K562 (cell line): ENCODE measurements around the gene TARS3. TPM values are rescaled to one million over a fixed set of nuclear protein-coding genes. Genes with fewer than 3 reads are reported as not detected.
A peak's percentile ranks its signal among the peaks of the same experiment; 100 is the strongest.

Source experiments
- E2F1 ChIP-seq: sonication (generic); formaldehyde crosslinking; IDR thresholded peaks from 2 replicates; pipeline ENCODE4 v1.8.1; 2023; ENCODE audit warnings: mild to moderate bottlenecking, missing genetic modification reagents, moderate library complexity
- ETV6 ChIP-seq, 3 experiments: fragments of 150-350 bp in 1 of 3; sonication (generic) in 1 of 3; formaldehyde crosslinking in 1 of 3; IDR thresholded peaks; 2 replicates each; pipeline versions ENCODE4 v1.6.1 to v1.8.0; 2014 to 2022; ENCODE audit warnings: borderline replicate concordance in 2 of 3, low read depth in 2 of 3, antibody characterized with exemption in 1 of 3, low read length in 1 of 3, mild to moderate bottlenecking in 1 of 3, missing genetic modification reagents in 1 of 3
- GABPA ChIP-seq: fragments of 200-800 bp; sonication (Bioruptor generic); conservative IDR thresholded peaks from 2 replicates; pipeline ENCODE4 v1.6.1; 2016; ENCODE audit warnings: low read depth, missing genetic modification characterization, missing compliant biosample characterization
- MBD2 ChIP-seq: sonication (generic); IDR thresholded peaks from 2 replicates; pipeline ENCODE4 v1.6.1; 2016; ENCODE audit warnings: low read depth, borderline replicate concordance
- MCM5 ChIP-seq: fragments of 450-650 bp; IDR thresholded peaks from 2 replicates; pipeline ENCODE4 v1.6.1; 2016; ENCODE audit warnings: low read depth
- NR4A1 ChIP-seq, 2 experiments: fragments of 250-450 bp in 1 of 2; fragments of 450-650 bp in 1 of 2; sonication (Bioruptor Pico) in 1 of 2; IDR thresholded peaks; 2 replicates each; pipeline versions ENCODE4 v1.4.0 to v1.6.1; 2016 to 2020; ENCODE audit warnings: mild to moderate bottlenecking in 2 of 2, missing compliant biosample characterization in 1 of 2, missing genetic modification characterization in 1 of 2, moderate library complexity in 1 of 2
- PHTF2 ChIP-seq: fragments of 250-450 bp; sonication (Bioruptor Pico); IDR thresholded peaks from 2 replicates; pipeline ENCODE4 v1.5.0; 2021; ENCODE audit warnings: mild to moderate bottlenecking
- POLR2H ChIP-seq: IDR thresholded peaks from 2 replicates; pipeline ENCODE4 v1.6.1; 2016; ENCODE audit warnings: missing genetic modification characterization, low read depth, mild to moderate bottlenecking, control low read depth, missing compliant biosample characterization, moderate library complexity
- SMARCC2 ChIP-seq: fragments of 450-650 bp; IDR thresholded peaks from 2 replicates; pipeline ENCODE4 v1.6.1; 2017; ENCODE audit warnings: antibody characterized with exemption, moderate library complexity, mild to moderate bottlenecking, low read depth
- STAG1 ChIP-seq: sonication (generic); formaldehyde crosslinking; IDR thresholded peaks from 2 replicates; pipeline ENCODE4 v1.5.0; 2020; ENCODE audit warnings: missing genetic modification reagents, borderline replicate concordance
- TCF7L2 ChIP-seq: fragments of 150-350 bp; IDR thresholded peaks from 2 replicates; pipeline ENCODE4 v1.6.1; 2016; ENCODE audit warnings: low read depth, mild to moderate bottlenecking, low read length, moderate library complexity
- THRAP3 ChIP-seq: fragments of 450-650 bp; IDR thresholded peaks from 2 replicates; pipeline ENCODE4 v1.6.1; 2016; ENCODE audit warnings: mild to moderate bottlenecking, inconsistent platforms, borderline replicate concordance
- XRCC4 ChIP-seq: IDR thresholded peaks from one replicate; pipeline ENCODE4 v1.6.1; 2011; ENCODE audit not compliant: insufficient read depth, insufficient read length; ENCODE audit errors: extremely low read depth
- ZNF12 ChIP-seq: sonication (generic); formaldehyde crosslinking; IDR thresholded peaks from 2 replicates; pipeline ENCODE4 v1.4.0; 2020; ENCODE audit warnings: mild to moderate bottlenecking, missing genetic modification reagents
- ZNF311 ChIP-seq: fragments of 250-450 bp; sonication (Bioruptor Pico); IDR thresholded peaks from 2 replicates; pipeline ENCODE4 v1.4.0; 2020; ENCODE audit warnings: mild to moderate bottlenecking, moderate library complexity
- ZNF586 ChIP-seq: fragments of 450-650 bp; formaldehyde crosslinking; conservative IDR thresholded peaks from 2 replicates; pipeline ENCODE4 v1.4.0; 2020; ENCODE audit warnings: mild to moderate bottlenecking, moderate library complexity
- ZNF644 ChIP-seq: fragments of 200-800 bp; sonication (Bioruptor generic); IDR thresholded peaks from 2 replicates; pipeline ENCODE4 v1.6.1; 2016; ENCODE audit warnings: low read depth, missing genetic modification characterization, missing compliant biosample characterization
- ZNF785 ChIP-seq: fragments of 250-450 bp; sonication (Bioruptor Pico); IDR thresholded peaks from 2 replicates; pipeline ENCODE4 v1.4.0; 2020; ENCODE audit warnings: mild to moderate bottlenecking
- polyA plus RNA-seq, 8 experiments: library from polyadenylated mRNA; depleted of rRNA in 4 of 8; stranded (reverse) in 5 of 8; unstranded in 3 of 8; fragments of >200 nt; fragmentation: Nextera tagmentation in 2 of 8; fragmentation: Illumina TruSeq in 1 of 8; extraction: Ambion mirVana in 2 of 8; extraction: Trizol in 1 of 8; gene quantifications; 2 replicates each; pipeline versions ENCODE4 v1.2.1 to v1.2.3, GENCODE V29; 2011 to 2014; ENCODE audit warnings: inconsistent platforms in 1 of 8, missing spikeins in 1 of 8
- total RNA-seq, 7 experiments: library from RNA; depleted of rRNA in 6 of 7; stranded (reverse); fragments of >200 nt in 6 of 7; fragmentation: Illumina TruSeq in 2 of 7; extraction: Trizol in 2 of 7; gene quantifications; 2 replicates each; pipeline versions ENCODE4 v1.2.1 to v1.2.3, GENCODE V29; 2011 to 2021; ENCODE audit warnings: low replicate concordance in 1 of 7
- TF ChIP-seq, protein P1 (sequence below), 2 experiments: IDR thresholded peaks in 1 of 2; conservative IDR thresholded peaks in 1 of 2; 2 replicates each; pipeline ENCODE4 v1.6.1; 2016; ENCODE audit warnings: low read depth in 2 of 2, mild to moderate bottlenecking in 1 of 2, missing compliant biosample characterization in 1 of 2, missing genetic modification characterization in 1 of 2, moderate library complexity in 1 of 2
- TF ChIP-seq, protein P2 (sequence below), 2 experiments: fragments of 250-450 bp in 1 of 2; fragments of 450-650 bp in 1 of 2; sonication (Bioruptor Pico) in 1 of 2; IDR thresholded peaks; 2 replicates each; pipeline versions ENCODE4 v1.6.1 to v1.8.0; 2016 to 2021; ENCODE audit warnings: mild to moderate bottlenecking in 2 of 2, moderate library complexity in 2 of 2, missing compliant biosample characterization in 1 of 2, missing genetic modification characterization in 1 of 2
- TF ChIP-seq, protein P3 (sequence below): sonication (generic); formaldehyde crosslinking; IDR thresholded peaks from 2 replicates; pipeline ENCODE4 v1.8.1; 2022; ENCODE audit warnings: missing genetic modification reagents

Gene TARS3
- total and polyA plus RNA-seq, 9 of the 15 experiments (the other 6 are each of a cell fraction or from before 2014, with no cell fraction given): 2.1 to 14.7 (median 9.8) TPM

DNA sequence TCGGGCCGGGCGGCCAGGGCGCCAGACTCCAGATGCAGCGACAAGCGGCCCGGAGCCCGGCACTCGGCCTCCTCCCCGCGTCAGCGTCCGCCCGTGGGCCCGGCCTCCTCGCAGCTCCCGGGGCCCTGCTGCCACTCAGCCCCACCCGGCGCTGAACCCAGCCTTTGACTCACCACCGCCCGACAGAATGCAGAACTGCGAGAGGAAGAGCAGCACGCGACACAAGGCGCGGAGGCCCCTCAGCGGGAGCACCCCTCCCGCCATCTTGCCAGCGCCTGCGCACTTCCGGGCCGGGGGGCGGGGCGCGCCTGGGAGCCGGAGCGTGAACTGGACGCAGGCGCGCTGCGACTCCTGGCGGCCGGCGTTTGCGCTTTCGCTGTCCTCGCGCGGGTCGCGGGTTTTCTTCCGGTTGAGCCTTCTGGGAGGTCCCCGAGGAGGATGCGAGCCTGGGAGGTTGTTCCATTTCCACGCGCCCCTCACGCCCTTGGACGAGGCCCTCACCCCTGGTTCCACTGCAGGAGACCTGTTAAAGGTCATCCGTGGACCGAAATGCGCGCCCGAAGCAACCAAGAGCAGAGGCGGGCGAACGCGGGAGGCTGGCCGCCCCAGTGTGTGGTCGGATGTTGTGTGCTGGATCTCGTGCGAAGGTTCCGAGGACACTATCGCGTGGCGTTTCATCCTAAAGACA lies 72.0 kb downstream of the TARS3 start, which contains the start of gene TM2D3 (continued):
- TF ChIP-seq MBD2: peak; percentile 39; the same call in 1 of the 2 replicates
- TF ChIP-seq E2F1 (CRISPR knock-in tag): peak; percentile 95
- no peak for TF ChIP-seq MCM5
- TF ChIP-seq, protein P1, sequence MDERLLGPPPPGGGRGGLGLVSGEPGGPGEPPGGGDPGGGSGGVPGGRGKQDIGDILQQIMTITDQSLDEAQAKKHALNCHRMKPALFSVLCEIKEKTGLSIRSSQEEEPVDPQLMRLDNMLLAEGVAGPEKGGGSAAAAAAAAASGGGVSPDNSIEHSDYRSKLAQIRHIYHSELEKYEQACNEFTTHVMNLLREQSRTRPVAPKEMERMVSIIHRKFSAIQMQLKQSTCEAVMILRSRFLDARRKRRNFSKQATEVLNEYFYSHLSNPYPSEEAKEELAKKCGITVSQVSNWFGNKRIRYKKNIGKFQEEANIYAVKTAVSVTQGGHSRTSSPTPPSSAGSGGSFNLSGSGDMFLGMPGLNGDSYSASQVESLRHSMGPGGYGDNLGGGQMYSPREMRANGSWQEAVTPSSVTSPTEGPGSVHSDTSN (CRISPR knock-in tag; IDR thresholded peaks at IDR 0.05; ENCODE audit: low read depth): no peak
- TF ChIP-seq, protein P1 (tag; conservative IDR thresholded peaks at IDR 0.05; ENCODE audit: low read depth): no peak
- peak; percentile 96 for TF ChIP-seq GABPA (tag)
- TF ChIP-seq, protein P2, sequence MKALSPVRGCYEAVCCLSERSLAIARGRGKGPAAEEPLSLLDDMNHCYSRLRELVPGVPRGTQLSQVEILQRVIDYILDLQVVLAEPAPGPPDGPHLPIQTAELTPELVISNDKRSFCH (CRISPR knock-in tag; IDR thresholded peaks at IDR 0.05): no peak
- TF ChIP-seq, protein P2 (tag; IDR thresholded peaks at IDR 0.05): no peak
- no peak for TF ChIP-seq XRCC4
- TF ChIP-seq NR4A1 (CRISPR knock-in tag; IDR thresholded peaks at IDR 0.05): no peak
- no peak for TF ChIP-seq NR4A1 (tag; IDR thresholded peaks at IDR 0.05)
- no peak for TF ChIP-seq SMARCC2
- TF ChIP-seq, protein P3, sequence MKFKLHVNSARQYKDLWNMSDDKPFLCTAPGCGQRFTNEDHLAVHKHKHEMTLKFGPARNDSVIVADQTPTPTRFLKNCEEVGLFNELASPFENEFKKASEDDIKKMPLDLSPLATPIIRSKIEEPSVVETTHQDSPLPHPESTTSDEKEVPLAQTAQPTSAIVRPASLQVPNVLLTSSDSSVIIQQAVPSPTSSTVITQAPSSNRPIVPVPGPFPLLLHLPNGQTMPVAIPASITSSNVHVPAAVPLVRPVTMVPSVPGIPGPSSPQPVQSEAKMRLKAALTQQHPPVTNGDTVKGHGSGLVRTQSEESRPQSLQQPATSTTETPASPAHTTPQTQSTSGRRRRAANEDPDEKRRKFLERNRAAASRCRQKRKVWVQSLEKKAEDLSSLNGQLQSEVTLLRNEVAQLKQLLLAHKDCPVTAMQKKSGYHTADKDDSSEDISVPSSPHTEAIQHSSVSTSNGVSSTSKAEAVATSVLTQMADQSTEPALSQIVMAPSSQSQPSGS (CRISPR knock-in tag): no peak
- no peak for TF ChIP-seq THRAP3
- peak; percentile 68 for TF ChIP-seq POLR2H (tag)
- TF ChIP-seq ZNF586 (CRISPR knock-in tag): no peak
- TF ChIP-seq ZNF644: peak; percentile 67
- TF ChIP-seq ZNF12 (CRISPR knock-in tag): no peak
- no peak for TF ChIP-seq TCF7L2
- TF ChIP-seq STAG1 (CRISPR knock-in tag): peak; percentile 43
- no peak; a peak in 1 of 4 replicates for TF ChIP-seq ETV6 (IDR thresholded peaks at IDR 0.05; ENCODE audit: borderline replicate concordance in 1 of 2, low read depth in 2 of 2, low read length in 1 of 2)
- TF ChIP-seq ETV6 (CRISPR knock-in tag; IDR thresholded peaks at IDR 0.05; ENCODE audit: borderline replicate concordance): 0 out of 2 replicates have a peak, but pooled peaks have one; percentile 41
- no peak for TF ChIP-seq ZNF311
- TF ChIP-seq ZNF785 (CRISPR knock-in tag): no peak
- no peak for TF ChIP-seq PHTF2 (CRISPR knock-in tag)
